ENCODE results near the gene SLC4A7.

DNA sequence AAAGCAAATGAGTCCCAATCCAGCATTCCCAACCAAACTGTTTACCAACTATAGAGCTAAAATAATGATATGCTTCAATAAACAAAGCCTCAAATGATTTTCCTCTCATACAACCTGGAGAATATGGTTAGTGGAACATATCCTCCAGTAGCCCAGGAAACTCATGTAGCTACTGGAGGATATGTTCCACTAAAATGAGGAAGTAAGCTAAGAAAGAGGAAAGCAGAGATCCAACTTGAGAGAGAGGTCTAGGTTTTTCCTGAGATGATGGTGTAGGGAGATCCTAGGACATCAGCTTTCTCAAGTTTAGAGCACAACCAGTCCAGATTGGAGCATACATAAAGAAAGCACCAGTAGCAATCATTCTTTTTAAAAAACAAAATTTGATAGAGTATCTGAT is 44.6 kb upstream of the SLC4A7 start:
- TF ChIP-seq, protein P1, sequence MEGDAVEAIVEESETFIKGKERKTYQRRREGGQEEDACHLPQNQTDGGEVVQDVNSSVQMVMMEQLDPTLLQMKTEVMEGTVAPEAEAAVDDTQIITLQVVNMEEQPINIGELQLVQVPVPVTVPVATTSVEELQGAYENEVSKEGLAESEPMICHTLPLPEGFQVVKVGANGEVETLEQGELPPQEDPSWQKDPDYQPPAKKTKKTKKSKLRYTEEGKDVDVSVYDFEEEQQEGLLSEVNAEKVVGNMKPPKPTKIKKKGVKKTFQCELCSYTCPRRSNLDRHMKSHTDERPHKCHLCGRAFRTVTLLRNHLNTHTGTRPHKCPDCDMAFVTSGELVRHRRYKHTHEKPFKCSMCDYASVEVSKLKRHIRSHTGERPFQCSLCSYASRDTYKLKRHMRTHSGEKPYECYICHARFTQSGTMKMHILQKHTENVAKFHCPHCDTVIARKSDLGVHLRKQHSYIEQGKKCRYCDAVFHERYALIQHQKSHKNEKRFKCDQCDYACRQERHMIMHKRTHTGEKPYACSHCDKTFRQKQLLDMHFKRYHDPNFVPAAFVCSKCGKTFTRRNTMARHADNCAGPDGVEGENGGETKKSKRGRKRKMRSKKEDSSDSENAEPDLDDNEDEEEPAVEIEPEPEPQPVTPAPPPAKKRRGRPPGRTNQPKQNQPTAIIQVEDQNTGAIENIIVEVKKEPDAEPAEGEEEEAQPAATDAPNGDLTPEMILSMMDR (IDR thresholded peaks at IDR 0.05; ENCODE audit: extremely low read depth in 1 of 2, insufficient read depth in 1 of 2, low read depth in 1 of 2, low read length in 2 of 2), result no peak
- no peak for TF ChIP-seq EZH2 (IDR thresholded peaks at IDR 0.05; ENCODE audit: borderline replicate concordance, low read depth, low read length, severe bottlenecking)

Measured in endothelial cell of umbilical vein (primary cell).